Muscle of arm (tissue), 12 donors: ENCODE data around the gene TPBGL. TPM values are rescaled to one million over a fixed set of nuclear protein-coding genes. Genes with fewer than 3 reads are reported as not detected.
A peak's percentile ranks its signal among the peaks of the same experiment; 100 is the strongest.

Source experiments
- DNase-seq: peaks from one replicate; pipeline ENCODE4 v3.0.0-alpha.2; 2013
- polyA plus RNA-seq, 12 donors: library from polyadenylated mRNA; unstranded; fragments of 120-200 nt; gene quantifications; one replicate each; pipeline ENCODE4 v1.2.1, GENCODE V29; 2013; ENCODE audit not compliant: insufficient read length in 12 of 12

The TPBGL gene
- polyA plus RNA-seq, 12 donors: 0.07 to 0.58 (median 0.23) TPM; not detected in 2

DNA sequence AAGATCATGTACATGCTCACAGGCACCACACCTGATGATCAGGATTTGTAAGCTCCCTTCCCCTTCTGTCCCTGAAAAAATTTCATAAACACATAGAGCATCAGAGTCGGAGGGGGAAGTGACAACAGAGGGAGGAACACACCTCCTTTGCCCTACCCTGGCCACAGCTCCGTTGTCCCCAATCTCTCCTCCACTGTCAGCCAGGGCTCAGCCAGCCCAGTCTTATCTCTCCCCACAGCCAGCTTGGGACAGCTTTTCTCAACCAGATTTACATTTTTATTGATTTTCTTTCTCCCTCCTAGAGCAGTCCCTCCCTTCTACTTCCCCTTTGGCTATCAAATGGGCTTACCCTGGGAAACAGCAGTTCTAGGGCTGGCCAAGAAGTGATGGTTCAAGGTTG is 32.1 kb upstream of the TPBGL start:
- no peak for DNase-seq

GRCh38 chr11:75212411-75212810 is 28.2 kb upstream of the TPBGL start:
- DNase-seq: no peak

DNA sequence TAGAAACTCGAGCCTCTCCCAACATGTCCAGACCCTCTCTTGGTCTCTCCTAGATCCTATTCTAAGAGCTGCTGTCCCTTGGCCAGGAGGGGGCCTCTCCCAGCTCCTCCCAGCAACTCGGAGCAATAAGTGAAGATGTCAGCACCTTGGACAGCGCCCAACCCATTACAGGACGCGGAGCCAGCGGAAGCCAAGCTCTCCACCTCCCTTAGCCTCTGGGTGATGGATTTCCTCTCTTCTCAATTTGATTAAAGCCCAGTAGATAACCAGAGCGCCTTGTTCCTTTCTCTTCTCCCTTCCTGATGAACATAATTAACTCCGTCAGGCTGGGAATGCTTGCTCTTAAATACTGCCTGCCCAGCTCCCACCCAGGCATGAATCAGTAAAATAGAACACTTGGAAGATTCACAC is 26.2 kb upstream of the TPBGL start:
- peak; percentile 88 for DNase-seq

GRCh38 chr11:75214843-75215242 is 25.7 kb upstream of the TPBGL start:
- DNase-seq: no peak

DNA sequence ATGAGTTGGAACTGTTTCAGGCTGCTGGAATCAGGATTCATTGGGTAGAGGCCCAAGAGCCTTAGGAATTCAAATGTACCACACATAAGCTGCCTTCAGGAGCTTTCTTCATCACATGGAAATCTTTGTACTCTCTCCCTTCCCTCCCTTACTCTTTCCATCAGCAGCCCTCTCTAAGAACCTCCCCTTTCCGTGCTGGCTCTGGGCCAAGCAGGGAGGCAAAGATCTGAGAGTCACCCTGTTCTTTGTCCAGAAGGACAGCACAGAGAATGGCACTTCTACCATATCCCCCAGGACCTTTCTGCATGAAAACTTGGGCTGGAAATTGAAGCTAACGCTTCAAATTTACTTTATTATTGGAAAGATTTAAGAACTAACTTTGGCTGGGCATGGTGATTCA is 20.7 kb upstream of the TPBGL start:
- no peak for DNase-seq

- DNase-seq: no peak
Measured at GRCh38 chr11:75223954-75224643, 16.5 kb upstream of the TPBGL start.

DNA sequence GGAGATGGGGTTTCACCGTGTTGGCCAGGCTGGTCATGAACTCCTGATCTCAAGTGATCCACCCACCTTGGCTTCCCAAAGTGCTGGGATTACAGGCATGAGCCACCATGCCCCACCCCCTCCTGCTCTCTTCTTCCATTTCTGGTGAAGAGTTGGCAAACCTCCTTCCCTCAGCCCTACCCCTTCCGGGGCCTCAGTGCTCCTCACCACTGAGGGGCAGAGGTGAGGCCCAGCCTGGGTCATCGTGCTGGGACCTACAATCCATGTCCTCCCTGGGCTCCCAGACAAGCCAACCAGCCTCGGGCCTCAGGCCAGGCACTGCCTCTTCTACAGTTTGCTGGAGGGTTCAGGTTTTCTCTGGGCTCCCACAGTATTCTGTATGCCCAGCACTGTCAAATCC is 14.8 kb upstream of the TPBGL start:
- DNase-seq: no peak

GRCh38 chr11:75229466-75229865 is 11.1 kb upstream of the TPBGL start:
- no peak for DNase-seq

DNA sequence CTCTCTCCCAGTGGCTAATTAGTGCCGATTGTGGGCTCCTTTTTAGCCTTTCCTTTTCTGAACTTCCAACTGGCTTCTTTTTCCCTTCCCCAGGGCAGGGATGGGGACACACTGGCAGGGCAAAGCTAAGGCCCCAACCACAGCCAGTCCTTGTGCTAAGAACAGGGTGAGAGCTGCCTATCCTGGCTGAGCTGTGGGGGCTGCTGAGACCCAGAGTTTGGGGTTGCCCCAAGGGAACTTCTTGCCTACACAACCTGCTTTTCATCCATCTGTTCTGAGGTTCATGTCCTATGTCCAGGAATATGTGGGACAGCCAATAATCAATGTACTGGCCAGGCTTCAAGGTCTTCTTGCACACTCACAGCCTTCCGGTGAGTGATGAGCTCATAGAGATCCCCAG is 10.0 kb upstream of the TPBGL start:
- no peak for DNase-seq

DNA sequence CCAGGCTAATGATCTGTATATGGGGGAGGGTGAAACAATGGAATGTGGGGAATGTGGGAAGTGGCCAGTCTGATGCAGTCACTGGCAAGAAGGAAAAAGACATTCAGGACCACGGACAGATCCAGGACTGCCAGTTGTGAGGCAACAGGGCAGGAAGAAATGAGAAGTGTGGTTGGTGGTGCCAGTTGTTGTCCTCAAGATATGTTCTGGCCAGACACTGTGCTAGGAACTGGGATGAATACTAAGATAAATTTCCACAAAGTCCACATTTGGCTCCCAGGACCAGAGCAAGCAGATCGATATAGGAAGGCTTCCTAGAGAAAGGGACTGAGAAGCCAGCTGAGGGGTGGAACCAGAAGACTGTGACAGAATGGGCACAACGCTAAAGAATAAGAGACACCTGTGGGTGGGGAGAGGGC is 6.8 kb upstream of the TPBGL start:
- DNase-seq: peak; percentile 44

- DNase-seq: no peak
Measured at GRCh38 chr11:75236062-75236461, 4.5 kb upstream of the TPBGL start.

DNA sequence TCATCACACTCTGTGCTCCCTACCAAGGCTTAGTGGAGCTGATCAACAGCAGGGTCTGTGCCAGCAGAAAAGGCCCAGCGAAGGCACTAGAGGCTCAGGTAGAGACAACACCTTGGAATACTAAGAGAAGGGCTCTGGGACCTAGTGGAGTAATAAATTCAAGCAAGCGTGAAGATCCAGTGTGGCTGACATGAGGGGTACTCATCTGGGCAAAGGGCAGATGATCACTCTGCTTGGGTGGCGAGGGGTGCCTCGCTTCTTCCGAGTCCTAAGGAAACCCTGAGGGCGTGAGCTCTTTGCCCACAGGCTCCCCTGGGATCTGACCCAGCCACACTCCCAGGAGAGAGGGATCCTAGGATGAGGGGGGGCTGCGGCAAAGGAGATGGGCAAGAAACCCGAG is 3.5 kb upstream of the TPBGL start:
- no peak for DNase-seq

DNA sequence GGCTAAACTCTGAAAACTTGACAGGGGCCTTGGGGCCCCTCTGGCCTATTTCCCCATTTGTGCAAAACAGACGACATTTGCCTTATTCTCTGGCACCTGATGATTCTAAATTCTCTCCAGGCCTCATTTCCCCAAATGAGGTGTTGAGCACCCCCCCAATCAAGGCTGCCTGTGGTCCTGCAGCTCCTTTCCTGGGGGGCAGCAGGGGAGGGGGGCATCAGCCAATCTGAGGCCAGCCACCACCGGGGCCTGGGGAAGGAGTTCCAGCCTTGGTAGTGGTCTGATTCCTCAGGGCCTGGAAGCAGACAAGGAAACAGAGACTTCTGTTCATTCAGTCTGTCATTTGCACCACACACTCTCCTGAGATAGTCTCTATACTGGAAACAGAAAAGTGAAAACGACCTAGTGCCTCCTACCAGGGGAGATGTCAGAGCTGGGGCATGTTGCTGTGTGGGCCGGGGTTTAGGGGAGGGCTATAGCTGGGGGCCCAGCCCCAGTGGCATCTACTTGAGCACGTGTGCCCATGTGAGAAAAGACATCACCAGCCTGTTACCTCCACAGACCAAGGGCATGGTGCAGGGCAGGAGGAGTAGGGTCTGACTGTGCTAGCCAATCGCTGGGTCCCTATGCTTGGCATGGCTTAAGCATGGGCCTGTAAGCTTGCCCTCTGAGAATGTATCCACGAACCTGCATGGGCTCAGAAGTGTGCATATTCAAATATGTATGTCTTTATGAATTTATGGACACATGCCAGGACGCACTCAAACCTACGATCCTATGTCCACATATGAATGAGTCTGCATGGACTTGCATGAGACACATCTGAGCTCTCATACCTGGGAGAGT is 1.8 kb upstream of the TPBGL start:
- DNase-seq: no peak

DNA sequence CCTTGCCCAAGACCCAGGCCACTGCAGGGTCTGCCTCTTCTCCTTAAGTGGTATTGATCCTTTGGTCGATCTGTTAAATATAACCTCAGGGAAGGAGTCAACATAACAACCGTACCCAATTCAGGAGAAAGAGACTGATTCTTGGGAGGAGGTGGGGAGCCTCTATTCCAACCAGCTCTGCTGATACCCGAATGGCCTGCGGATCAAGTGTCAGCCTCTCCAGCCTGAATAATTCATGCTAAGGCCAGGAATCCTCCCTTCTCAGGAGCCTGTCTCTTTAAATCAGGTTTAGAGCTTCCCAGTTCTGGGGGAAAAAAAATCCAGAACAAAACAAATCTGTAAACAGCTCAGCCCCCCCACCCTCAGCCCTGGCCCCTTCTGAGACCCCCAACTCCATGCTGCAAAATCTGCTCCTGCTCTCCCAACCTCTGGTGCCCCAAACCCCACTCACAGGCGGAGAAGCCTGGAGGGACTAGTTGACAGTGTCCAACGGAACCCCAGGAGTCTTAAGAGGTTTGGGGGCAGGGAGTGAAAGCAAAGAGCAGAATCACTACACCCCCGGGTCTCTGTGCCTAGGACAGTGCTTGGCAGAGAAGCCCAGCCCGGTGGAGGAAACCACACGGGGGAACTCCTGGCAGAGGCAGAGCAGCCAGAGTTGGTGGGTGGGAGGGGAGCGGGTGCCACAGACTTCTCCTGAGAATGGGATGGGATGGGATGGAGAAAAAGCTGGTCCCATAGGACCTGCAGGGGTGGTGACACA is 863 bp upstream of the TPBGL start:
- no peak for DNase-seq

GRCh38 chr11:75241036-75241905 is 697 bp downstream of the TPBGL start:
- DNase-seq: peak; percentile 87

GRCh38 chr11:75241906-75242644 is 1.5 kb downstream of the TPBGL start:
- no peak for DNase-seq

- DNase-seq: no peak
Measured at GRCh38 chr11:75242722-75243600, 2.4 kb downstream of the TPBGL start.

DNA sequence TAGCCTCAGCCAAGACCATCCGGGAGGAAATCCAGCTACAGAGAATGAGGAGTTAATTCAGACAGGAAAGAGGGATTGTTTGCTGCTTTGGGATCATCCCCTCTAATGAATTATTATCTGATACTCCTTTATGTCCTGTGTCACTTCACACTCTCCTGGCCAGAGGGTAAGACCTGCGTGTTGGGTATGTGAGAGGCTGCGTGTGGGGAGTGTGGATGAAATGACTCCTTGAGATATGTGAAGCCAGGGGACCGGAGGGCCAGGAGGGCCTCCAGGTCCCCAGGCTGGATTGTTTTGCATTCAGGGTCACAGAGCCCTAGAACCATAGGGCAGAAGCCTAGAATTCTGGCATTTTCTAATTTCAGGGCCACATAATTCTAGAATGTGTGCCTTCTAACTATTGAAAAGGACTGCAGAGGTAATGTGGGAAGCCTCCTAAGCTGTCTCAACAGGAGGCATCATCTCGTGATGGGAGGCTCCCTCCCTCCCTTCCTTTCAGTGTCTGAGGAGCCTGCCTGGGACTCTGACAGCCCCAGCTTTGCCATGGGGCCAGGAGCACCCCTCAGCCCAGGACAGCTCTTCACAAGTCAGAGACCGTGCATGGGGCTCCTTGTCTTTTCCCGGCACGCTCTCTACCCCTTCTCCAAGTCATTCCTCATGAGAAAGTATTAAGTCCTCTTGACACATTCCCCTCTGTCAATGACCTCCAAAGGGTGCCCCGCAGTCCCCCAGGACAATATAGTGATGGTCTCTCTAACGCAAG is 3.7 kb downstream of the TPBGL start:
- DNase-seq: no peak
